GM23248 (cell line): ENCODE data around the gene KCNA2.

Experiments
- EZH2 ChIP-seq: fragments of 200-600 bp; sonication (generic); IDR thresholded peaks from 2 replicates; pipeline ENCODE4 v1.6.1; 2018; ENCODE audit warnings: antibody characterized with exemption, mild to moderate bottlenecking; ENCODE audit not compliant: insufficient read depth, poor library complexity, severe bottlenecking
- EZH2phosphoT487 ChIP-seq: fragments of 200-600 bp; sonication (generic); IDR thresholded peaks from 2 replicates; pipeline ENCODE4 v1.6.1; 2018; ENCODE audit warnings: antibody characterized with exemption, moderate library complexity, mild to moderate bottlenecking, low read depth; ENCODE audit not compliant: insufficient read depth

DNA sequence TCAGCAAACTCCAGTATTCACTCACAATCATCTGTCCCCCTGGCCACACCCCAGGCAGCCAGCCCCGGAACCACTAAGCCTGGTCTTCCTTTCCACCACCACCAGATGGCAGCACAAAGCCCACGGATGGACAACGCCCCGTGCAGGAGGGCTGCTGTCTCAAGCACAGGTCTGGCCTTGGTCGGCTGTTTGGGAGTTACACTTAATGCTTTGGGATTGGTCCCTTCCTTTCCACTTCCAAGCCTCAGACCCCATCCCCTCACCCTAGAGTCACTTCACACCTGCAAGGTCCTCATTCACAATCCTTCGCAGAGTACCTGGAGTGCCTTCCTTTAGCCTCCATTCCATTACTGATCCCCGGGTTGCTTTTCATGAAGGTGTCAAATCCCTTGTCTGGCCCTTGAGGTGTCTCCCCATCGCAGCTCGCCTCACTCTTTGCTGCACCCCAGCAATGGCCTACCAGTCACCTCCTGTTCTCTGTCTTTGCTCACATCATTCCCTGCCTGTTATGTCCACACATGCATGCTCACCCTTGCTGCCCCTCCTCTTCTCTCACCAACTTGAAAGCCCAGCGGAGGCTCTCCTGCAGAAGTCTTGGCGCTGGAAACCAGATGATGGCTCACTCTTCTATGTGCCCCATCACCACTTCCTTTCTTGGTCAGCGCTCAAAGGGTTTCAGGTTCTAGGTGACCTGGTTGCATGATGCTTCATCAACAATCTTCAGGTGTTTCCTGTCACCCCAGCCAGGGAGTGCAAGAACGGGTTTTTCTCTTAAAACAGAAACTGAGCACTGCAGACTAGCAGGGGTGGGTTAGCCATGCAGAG lies 24.9 kb upstream of the KCNA2 start:
- TF ChIP-seq EZH2: no peak
- TF ChIP-seq EZH2phosphoT487: no peak
